GM19467 (cell line): Measurements from ENCODE around the gene SPRY1.
A peak's percentile ranks its signal among the peaks of the same experiment; 100 is the strongest.

Source experiments
- ATAC-seq: cut with Tn5 transposase; IDR thresholded peaks from one replicate; pipeline ENCODE4 v1.9.1; 2021; ENCODE audit warnings: mild to moderate bottlenecking, moderate library complexity; ENCODE audit not compliant: unreplicated experiment

Gene SPRY1

GRCh38 chr4:123438031-123438430 is 41.4 kb downstream of the SPRY1 start:
- ATAC-seq = no peak

- peak; percentile 63 for ATAC-seq
These were observed 47.0 kb downstream of the SPRY1 start for GRCh38 chr4:123443401-123444289.

- peak; percentile 77 for ATAC-seq
These were observed 47.7 kb downstream of the SPRY1 start for GRCh38 chr4:123444290-123444731.

- ATAC-seq = no peak
These were observed 50.4 kb downstream of the SPRY1 start for GRCh38 chr4:123446865-123447474.

- peak; percentile 9 for ATAC-seq
These were observed 52.8 kb downstream of the SPRY1 start for GRCh38 chr4:123449362-123449761.

GRCh38 chr4:123449780-123450179 is 53.2 kb downstream of the SPRY1 start:
- ATAC-seq = peak; percentile 90

GRCh38 chr4:123450393-123450792 is 53.8 kb downstream of the SPRY1 start:
- no peak for ATAC-seq

DNA sequence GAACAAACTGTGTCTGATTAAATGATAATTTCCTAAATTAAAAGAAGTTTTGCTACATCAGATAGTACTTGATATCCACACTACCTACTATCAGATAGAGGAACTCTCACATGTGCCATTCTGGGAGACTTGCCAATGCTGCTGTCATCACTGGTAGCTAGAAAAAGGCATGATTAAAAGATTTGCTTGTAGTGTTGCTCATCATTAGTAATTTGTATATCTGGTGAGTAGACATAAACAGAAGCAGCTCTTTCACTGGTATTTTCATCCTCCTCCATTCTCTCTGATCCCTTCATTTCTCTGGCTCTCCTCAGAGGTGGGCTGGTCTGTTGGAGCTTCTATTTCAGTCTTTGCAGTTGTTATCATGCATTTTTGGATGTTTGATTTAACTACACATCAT is 56.0 kb downstream of the SPRY1 start:
- ATAC-seq = no peak

GRCh38 chr4:123453061-123453680 is 56.6 kb downstream of the SPRY1 start:
- ATAC-seq = no peak
